Measurements from ENCODE around the gene RABEP1.
A peak's percentile ranks its signal among the peaks of the same experiment; 100 is the strongest.

The RABEP1 gene

GRCh38 chr17:5362162-5362811 lies 80.2 kb downstream of the RABEP1 start:
- no peak for DNase-seq

- no peak for DNase-seq
Observed at GRCh38 chr17:5364156-5364555, 82.1 kb downstream of the RABEP1 start.

GRCh38 chr17:5364696-5365095 lies 82.6 kb downstream of the RABEP1 start:
- DNase-seq = no peak

- DNase-seq = no peak
Observed at GRCh38 chr17:5365831-5366230, 83.7 kb downstream of the RABEP1 start.

- DNase-seq = no peak
Observed at GRCh38 chr17:5370411-5370810, 88.3 kb downstream of the RABEP1 start.

GRCh38 chr17:5373112-5373511 lies 91.0 kb downstream of the RABEP1 start:
- no peak for DNase-seq

- DNase-seq = no peak
Observed at GRCh38 chr17:5378566-5379207, 96.6 kb downstream of the RABEP1 start.

GRCh38 chr17:5379351-5380107 lies 97.4 kb downstream of the RABEP1 start:
- DNase-seq = no peak

- DNase-seq = no peak
Observed at GRCh38 chr17:5380491-5381135, 98.5 kb downstream of the RABEP1 start.

- DNase-seq = no peak
Observed at GRCh38 chr17:5381542-5381941, 99.5 kb downstream of the RABEP1 start.

GRCh38 chr17:5391678-5392077 lies 109.6 kb downstream of the RABEP1 start:
- DNase-seq = no peak

- no peak for DNase-seq
Observed at GRCh38 chr17:5396612-5397011, 114.5 kb downstream of the RABEP1 start.

GRCh38 chr17:5399767-5400166 lies 117.7 kb downstream of the RABEP1 start:
- no peak for DNase-seq

GRCh38 chr17:5405400-5405799 lies 123.3 kb downstream of the RABEP1 start:
- DNase-seq = no peak

GRCh38 chr17:5408186-5408585 lies 126.1 kb downstream of the RABEP1 start:
- no peak for DNase-seq

GRCh38 chr17:5410594-5411272 lies 128.6 kb downstream of the RABEP1 start:
- DNase-seq = no peak

- DNase-seq = no peak
Observed at GRCh38 chr17:5413682-5414081, 131.6 kb downstream of the RABEP1 start.

- DNase-seq = no peak
Observed at GRCh38 chr17:5416901-5417300, 134.8 kb downstream of the RABEP1 start.

- DNase-seq = peak; percentile 74
Observed at GRCh38 chr17:5418858-5419355, 136.8 kb downstream of the RABEP1 start.

GRCh38 chr17:5419356-5419958 lies 137.4 kb downstream of the RABEP1 start, which contains the start of gene NUP88:
Gene NUP88 (minus strand): TSS chr17:5419662. CDS start chr17:5419650, 12 bp downstream.
- DNase-seq = peak; percentile 97

- DNase-seq = peak; percentile 89
Observed at GRCh38 chr17:5419959-5420653, 138.0 kb downstream of the RABEP1 start, which contains the start of gene RPAIN. Gene RPAIN (plus strand): TSS chr17:5420182. CDS start chr17:5420211, 29 bp downstream.

Measured in stimulated activated naive CD4-positive, alpha-beta T cell treated with Interleukin-2 at 50 U/mL for 16 hours (primary cell).